Loucy (cell line): ENCODE measurements around the gene ERI2.

Source experiments
- EZH2phosphoT487 ChIP-seq: fragments of 200-600 bp; IDR thresholded peaks from 2 replicates; pipeline ENCODE4 v1.6.1; 2018; ENCODE audit warnings: antibody characterized with exemption, mild to moderate bottlenecking, moderate library complexity, borderline replicate concordance
- TF ChIP-seq, protein P1 (sequence below): fragments of 200-600 bp; sonication (generic); conservative IDR thresholded peaks from 2 replicates; pipeline ENCODE4 v1.5.1; 2014; ENCODE audit warnings: mild to moderate bottlenecking, antibody characterized with exemption, low read length

DNA sequence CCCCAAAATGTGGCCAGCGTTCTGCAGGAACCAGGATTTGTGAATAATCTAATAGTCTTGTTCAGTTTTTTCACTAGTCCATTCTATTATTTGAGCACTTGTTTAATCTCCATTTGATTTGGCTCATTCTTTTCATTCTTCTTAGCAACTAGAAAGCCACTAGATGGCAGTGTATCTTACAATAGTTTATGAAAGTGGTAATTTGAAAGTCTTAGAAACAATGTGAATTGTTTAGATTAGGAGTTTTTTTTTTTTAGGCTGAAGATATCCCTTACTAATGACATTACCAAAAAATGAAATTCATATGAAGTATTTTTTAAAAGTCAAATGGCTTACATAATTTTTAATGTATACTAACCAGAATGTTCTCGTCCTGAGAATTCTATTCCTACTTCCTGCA is 6.7 kb downstream of the ERI2 start:
- TF ChIP-seq, protein P1, sequence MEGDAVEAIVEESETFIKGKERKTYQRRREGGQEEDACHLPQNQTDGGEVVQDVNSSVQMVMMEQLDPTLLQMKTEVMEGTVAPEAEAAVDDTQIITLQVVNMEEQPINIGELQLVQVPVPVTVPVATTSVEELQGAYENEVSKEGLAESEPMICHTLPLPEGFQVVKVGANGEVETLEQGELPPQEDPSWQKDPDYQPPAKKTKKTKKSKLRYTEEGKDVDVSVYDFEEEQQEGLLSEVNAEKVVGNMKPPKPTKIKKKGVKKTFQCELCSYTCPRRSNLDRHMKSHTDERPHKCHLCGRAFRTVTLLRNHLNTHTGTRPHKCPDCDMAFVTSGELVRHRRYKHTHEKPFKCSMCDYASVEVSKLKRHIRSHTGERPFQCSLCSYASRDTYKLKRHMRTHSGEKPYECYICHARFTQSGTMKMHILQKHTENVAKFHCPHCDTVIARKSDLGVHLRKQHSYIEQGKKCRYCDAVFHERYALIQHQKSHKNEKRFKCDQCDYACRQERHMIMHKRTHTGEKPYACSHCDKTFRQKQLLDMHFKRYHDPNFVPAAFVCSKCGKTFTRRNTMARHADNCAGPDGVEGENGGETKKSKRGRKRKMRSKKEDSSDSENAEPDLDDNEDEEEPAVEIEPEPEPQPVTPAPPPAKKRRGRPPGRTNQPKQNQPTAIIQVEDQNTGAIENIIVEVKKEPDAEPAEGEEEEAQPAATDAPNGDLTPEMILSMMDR = peak; percentile 84
- TF ChIP-seq EZH2phosphoT487 = no peak
